Body of pancreas (tissue), 4 donors: Measurements from ENCODE around the gene IL1RAPL1.

Source experiments
- CTCF ChIP-seq, 7 experiments: fragments of 450-650 bp in 4 of 7; fragments of 200-600 bp in 3 of 7; sonication (generic) in 3 of 7; IDR thresholded peaks; one replicate each; pipeline ENCODE4 v1.5.1; 2016 to 2019; ENCODE audit warnings: antibody characterized with exemption in 7 of 7
- POLR2A ChIP-seq, 3 donors: fragments of 450-650 bp; IDR thresholded peaks; one replicate each; pipeline ENCODE4 v1.6.1; 2016; ENCODE audit warnings: antibody characterized with exemption in 3 of 3, mild to moderate bottlenecking in 2 of 3

- TF ChIP-seq CTCF (IDR thresholded peaks at IDR 0.05): no peak
- TF ChIP-seq POLR2A (IDR thresholded peaks at IDR 0.05): no peak
These were observed 549.7 kb downstream of the IL1RAPL1 start for GRCh38 chrX:29136904-29137303.
